Parathyroid adenoma (tissue), 2 donors: ENCODE measurements around the gene EMP2.

Source experiments
- H2AFZ ChIP-seq: fragments of 300-600 bp; sonication (generic); one replicate; pipeline ENCODE4 v1.7.0; 2017; ENCODE audit warnings: antibody characterized with exemption, mild to moderate bottlenecking
- H3K27ac ChIP-seq: fragments of 300-600 bp; sonication (generic); one replicate; pipeline ENCODE4 v1.7.0; 2017
- H3K27me3 ChIP-seq: fragments of 300-600 bp; sonication (generic); one replicate; pipeline ENCODE4 v1.7.0; 2017; ENCODE audit warnings: low read length; ENCODE audit not compliant: control insufficient read depth, insufficient read depth
- H3K36me3 ChIP-seq: fragments of 300-600 bp; sonication (generic); one replicate; pipeline ENCODE4 v1.7.0; 2017; ENCODE audit warnings: low read length; ENCODE audit not compliant: control insufficient read depth, insufficient read depth
- H3K4me1 ChIP-seq: fragments of 300-600 bp; sonication (generic); one replicate; pipeline ENCODE4 v1.7.0; 2017; ENCODE audit warnings: control low read depth
- H3K4me2 ChIP-seq: fragments of 300-600 bp; sonication (generic); one replicate; pipeline ENCODE4 v1.7.0; 2017; ENCODE audit warnings: low read length
- H3K4me3 ChIP-seq: fragments of 300-600 bp; sonication (generic); one replicate; pipeline ENCODE4 v1.7.0; 2017; ENCODE audit warnings: low read depth, low read length
- H3K79me2 ChIP-seq: fragments of 300-600 bp; sonication (generic); one replicate; pipeline ENCODE4 v1.7.0; 2017; ENCODE audit warnings: control low read depth
- H3K9ac ChIP-seq: fragments of 300-600 bp; sonication (generic); one replicate; pipeline ENCODE4 v1.7.0; 2017; ENCODE audit warnings: mild to moderate bottlenecking
- H3K9me3 ChIP-seq: fragments of 300-600 bp; sonication (generic); one replicate; pipeline ENCODE4 v1.7.0; 2017; ENCODE audit warnings: low read length; ENCODE audit not compliant: control insufficient read depth
- TF ChIP-seq, protein P1 (sequence below): fragments of 300-600 bp; sonication (generic); IDR thresholded peaks from one replicate; pipeline ENCODE4 v1.7.0; 2017; ENCODE audit warnings: antibody characterized with exemption, mild to moderate bottlenecking
- donor health status: primary hyperparathyroidism.

The EMP2 gene

DNA sequence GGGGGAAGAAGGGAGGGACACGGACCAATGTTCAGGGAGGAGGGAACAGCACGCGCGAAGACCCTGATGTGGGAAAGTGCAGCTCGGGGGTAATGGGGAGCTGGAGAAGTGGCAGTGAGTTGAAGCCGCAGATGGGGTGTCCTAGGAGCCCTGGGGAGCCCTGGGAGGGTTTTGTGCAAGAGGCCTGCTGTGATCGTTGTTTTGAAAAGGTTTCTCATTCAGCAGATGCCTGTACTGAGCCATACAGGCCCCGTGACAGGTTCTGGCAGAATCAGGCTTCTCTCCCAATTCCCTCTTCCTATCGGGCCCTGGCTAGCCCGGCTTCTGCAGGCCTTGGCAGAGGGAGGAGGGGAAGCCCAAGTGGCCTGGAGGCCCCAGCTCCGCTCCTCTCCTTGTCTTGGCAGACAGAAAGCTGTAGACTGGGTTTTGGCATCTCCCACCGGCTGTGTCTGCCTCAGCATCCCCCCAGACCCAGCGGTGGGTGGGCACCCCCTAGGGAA is 38.4 kb upstream of the EMP2 start:
- H3K9ac ChIP-seq, result no peak overlapping the region
- H3K27me3 ChIP-seq, result no peaks in the 10 kb centered on the region
- no peak overlapping the region for H3K4me3 ChIP-seq
- no peak overlapping the region for H2AFZ ChIP-seq
- H3K79me2 ChIP-seq, result no peaks in the 10 kb centered on the region
- peaks cover 11% of the 10 kb centered on the region for H3K4me1 ChIP-seq
- no peaks in the 10 kb centered on the region for H3K9me3 ChIP-seq
- TF ChIP-seq, protein P1, sequence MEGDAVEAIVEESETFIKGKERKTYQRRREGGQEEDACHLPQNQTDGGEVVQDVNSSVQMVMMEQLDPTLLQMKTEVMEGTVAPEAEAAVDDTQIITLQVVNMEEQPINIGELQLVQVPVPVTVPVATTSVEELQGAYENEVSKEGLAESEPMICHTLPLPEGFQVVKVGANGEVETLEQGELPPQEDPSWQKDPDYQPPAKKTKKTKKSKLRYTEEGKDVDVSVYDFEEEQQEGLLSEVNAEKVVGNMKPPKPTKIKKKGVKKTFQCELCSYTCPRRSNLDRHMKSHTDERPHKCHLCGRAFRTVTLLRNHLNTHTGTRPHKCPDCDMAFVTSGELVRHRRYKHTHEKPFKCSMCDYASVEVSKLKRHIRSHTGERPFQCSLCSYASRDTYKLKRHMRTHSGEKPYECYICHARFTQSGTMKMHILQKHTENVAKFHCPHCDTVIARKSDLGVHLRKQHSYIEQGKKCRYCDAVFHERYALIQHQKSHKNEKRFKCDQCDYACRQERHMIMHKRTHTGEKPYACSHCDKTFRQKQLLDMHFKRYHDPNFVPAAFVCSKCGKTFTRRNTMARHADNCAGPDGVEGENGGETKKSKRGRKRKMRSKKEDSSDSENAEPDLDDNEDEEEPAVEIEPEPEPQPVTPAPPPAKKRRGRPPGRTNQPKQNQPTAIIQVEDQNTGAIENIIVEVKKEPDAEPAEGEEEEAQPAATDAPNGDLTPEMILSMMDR, result no peak
- no peak overlapping the region for H3K27ac ChIP-seq
- H3K36me3 ChIP-seq, result no peaks in the 10 kb centered on the region
- H3K4me2 ChIP-seq, result no peak overlapping the region

DNA sequence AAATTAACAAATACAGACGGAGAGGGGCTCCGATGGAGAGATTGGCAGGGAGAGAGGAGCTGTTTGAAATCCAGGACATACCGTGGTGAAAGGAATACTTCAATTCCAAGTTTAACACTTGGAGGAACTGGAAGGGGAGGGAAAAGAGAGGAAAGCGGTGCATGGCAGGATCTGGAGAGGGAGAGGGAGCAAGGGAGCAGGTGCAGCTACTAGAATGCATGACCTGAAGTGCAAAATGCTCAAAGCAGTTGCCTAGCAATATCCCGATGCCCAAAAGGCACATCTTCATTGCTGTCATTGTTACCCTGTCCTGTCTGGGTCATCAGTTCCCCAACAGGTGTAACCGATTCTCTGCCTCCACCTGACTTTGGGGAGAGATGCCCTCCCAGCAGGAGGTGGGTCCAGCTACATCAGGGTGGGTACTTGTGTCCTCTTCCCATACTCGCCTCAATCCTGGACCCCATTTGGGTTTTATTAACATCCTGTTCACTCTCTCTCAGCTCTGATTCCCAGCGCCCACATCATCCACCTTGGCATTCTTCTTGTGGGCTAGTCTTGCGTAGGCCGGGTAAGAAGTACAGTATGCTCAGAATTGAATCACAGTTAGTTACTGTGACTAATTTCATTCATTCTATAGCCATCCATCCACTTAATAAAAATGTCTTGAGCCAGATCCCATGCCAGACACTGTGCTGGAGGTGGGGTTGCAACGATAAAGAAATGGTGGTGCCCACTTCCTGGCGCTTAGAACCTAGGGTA is 37.4 kb upstream of the EMP2 start:
- Histone ChIP-seq H3K79me2 (no peaks in the 10 kb centered on the region), H3K9ac (no peak overlapping the region), H3K9me3 (no peaks in the 10 kb centered on the region), H3K27me3 (no peaks in the 10 kb centered on the region), H3K4me1 (peaks cover 11% of the 10 kb centered on the region), H3K36me3 (no peaks in the 10 kb centered on the region), H3K4me3 (no peak overlapping the region), H3K4me2 (no peak overlapping the region), H3K27ac (no peak overlapping the region), H2AFZ (peak overlapping the region; percentile 93)
- TF ChIP-seq, protein P1, result no peak

DNA sequence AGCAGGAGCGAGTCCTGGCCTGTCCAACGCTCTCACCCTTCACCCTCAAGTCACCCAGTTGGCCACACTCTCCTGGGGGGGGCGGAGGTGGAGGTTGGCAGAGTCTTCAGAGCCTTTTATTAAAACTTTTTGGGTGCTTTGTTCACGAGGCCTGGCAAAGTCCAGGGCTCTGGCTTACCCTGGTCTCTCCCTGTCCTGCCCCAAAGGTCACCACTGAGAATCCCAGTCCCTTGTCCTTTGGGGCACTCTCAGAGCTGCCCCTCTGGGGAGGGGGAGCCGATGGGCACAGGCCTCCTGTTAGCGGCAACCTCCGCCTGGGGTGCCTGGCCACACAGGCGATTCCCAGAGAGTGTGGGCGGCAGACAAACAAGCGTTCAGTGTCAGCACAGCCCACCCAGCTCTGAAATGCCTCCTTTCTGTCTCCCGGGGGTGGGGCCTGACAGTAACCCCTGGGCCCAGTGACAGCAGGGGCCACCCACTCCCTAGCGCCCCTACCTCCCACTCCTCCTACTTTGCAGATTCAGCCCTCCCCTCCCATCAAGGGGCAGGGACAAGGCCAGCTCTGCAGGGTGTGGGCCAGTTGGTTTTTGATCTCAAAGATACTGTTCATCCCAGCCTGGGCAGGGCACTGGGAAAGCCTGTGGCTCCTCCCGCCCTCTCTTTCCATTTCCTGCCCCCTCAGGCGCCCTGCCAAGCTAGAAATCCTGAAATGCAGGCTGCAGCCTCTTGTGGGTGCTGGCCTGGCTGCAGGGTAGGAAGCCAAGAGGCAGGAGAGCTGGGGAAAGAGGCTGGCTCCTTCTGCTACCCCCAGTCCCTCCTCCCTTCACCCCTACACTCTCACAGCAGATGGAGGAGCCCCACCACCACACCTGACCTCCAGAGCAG is 36.6 kb upstream of the EMP2 start:
- Histone ChIP-seq H3K4me3 (no peak overlapping the region), H3K27ac (peak overlapping the region; percentile 59)

DNA sequence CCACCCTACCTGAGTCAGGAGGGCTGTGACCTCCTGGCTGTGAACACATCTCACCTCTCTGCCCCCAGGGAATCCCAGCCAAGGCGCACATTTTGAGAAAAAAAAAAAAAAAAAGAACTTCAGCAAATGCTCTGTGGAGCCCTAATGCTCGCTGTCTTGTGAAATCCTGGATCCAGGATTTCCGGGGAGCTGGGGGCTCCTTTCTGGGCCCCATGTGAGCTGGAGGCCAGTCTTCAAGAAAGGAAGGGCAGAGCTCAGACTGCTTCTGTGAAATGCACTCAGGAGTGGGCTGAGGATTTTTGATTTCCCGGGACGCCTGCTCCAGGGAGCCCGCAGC is 36.0 kb upstream of the EMP2 start:
- no peak overlapping the region for H3K4me3 ChIP-seq
- TF ChIP-seq, protein P1, result no peak
- no peak overlapping the region for H3K4me2 ChIP-seq
- no peaks in the 10 kb centered on the region for H3K79me2 ChIP-seq
- no peaks in the 10 kb centered on the region for H3K27me3 ChIP-seq
- H3K4me1 ChIP-seq, result peaks cover 11% of the 10 kb centered on the region
- no peaks in the 10 kb centered on the region for H3K36me3 ChIP-seq
- H3K9ac ChIP-seq, result no peak overlapping the region
- peak overlapping the region; percentile 93 for H2AFZ ChIP-seq
- peak overlapping the region; percentile 59 for H3K27ac ChIP-seq
- H3K9me3 ChIP-seq, result no peaks in the 10 kb centered on the region

More for the DNA sequence above, 36.6 kb upstream of the EMP2 start:
- H3K79me2 ChIP-seq, result no peaks in the 10 kb centered on the region
- H3K4me2 ChIP-seq, result no peak overlapping the region
- peak overlapping the region; percentile 93 for H2AFZ ChIP-seq
- H3K4me1 ChIP-seq, result peaks cover 11% of the 10 kb centered on the region
- H3K27me3 ChIP-seq, result no peaks in the 10 kb centered on the region
- H3K9me3 ChIP-seq, result no peaks in the 10 kb centered on the region
- TF ChIP-seq, protein P1, result peak; percentile 17
- H3K36me3 ChIP-seq, result no peaks in the 10 kb centered on the region
- no peak overlapping the region for H3K9ac ChIP-seq
